Activated naive CD8-positive, alpha-beta T cell treated with anti-CD3 and anti-CD28 coated beads, Interleukin-2, amount 50 U/mL, for 24 hours (primary cell): ENCODE measurements around the gene ADSS2.
A peak's percentile ranks its signal among the peaks of the same experiment; 100 is the strongest.

Experiments used
- ATAC-seq: fragments of 150-1000 bp; cut with Tn5 transposase; one replicate; pipeline ENCODE4 v1.10.0; 2021
- DNase-seq: peaks from one replicate; pipeline ENCODE4 v3.0.0; 2021
- H3K27ac Mint-ChIP-seq: one replicate; pipeline ENCODE4 v1.8.0; 2021; ENCODE audit warnings: mild to moderate bottlenecking, mixed read lengths
- H3K27me3 Mint-ChIP-seq: one replicate; pipeline ENCODE4 v1.8.0; 2021; ENCODE audit warnings: mixed read lengths
- H3K36me3 Mint-ChIP-seq: one replicate; pipeline ENCODE4 v1.8.0; 2021; ENCODE audit warnings: low read depth, mixed read lengths
- H3K4me1 Mint-ChIP-seq: one replicate; pipeline ENCODE4 v1.8.0; 2021; ENCODE audit warnings: mixed read lengths
- H3K4me3 Mint-ChIP-seq: one replicate; pipeline ENCODE4 v1.8.0; 2021; ENCODE audit warnings: mild to moderate bottlenecking, moderate library complexity, mixed read lengths
- H3K9me3 Mint-ChIP-seq: one replicate; pipeline ENCODE4 v1.8.0; 2021; ENCODE audit warnings: mixed read lengths

ADSS2 gene

DNA sequence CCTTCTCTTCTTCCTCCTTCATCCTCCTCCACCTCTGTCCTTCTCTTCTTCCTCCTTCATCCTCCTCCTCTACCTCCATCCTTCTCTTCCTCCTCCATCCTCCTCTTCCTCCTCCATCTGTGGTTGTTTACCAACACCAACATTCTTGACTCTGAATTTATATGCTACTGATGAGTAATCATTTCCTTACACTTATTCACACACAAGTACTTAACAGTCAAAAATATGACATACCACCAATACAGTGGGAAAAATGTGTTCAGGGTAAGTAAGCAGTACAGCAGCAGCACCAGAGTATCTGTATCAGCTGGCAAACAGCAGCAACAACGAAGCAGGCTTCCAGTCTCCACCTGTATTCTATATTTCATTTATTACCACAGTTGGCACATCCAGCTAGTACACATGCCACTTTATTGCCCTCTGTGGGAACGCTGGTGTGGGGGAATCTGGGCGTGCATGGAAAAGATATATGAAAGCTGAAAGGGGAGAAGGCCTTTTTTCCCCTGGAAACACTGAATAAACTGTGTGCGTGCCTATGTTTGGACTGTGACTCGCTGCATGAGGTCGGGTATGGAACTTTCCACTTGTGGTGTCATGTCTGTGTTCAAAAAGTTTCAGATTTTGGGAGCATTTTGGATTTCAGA lies 16.0 kb downstream of the ADSS2 start:
- ATAC-seq (peak; percentile 94), DNase-seq (peak; percentile 27)
- peak overlapping the region; percentile 96 for H3K27ac Mint-ChIP-seq
- H3K4me1 Mint-ChIP-seq, result peaks cover 47% of the 10 kb centered on the region
- peak overlapping the region; percentile 58 for H3K4me3 Mint-ChIP-seq
- H3K36me3 Mint-ChIP-seq, result peaks cover 42% of the 10 kb centered on the region
- H3K27me3 Mint-ChIP-seq, result no peaks in the 10 kb centered on the region
- no peaks in the 10 kb centered on the region for H3K9me3 Mint-ChIP-seq

DNA sequence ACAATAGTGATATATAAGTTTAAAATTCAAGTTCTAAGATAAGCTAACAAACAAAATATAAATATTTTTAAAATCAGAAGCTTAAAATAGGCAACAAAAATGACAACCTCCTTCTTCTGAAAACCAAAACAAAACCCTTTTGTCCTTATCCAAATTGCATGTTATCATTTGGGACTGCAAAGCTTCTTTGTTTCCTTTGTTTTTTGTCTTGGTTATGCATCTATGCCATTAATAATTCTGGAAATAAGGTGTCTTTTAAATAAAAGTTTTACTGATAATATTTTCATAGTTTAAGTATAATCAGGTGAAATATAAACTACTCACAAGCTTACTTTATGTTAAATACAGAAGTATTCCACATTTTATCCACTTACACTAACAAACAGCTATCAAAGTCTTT lies 20.5 kb downstream of the ADSS2 start:
- Mint-ChIP-seq H3K36me3 (peaks cover 41% of the 10 kb centered on the region), H3K4me3 (no peak overlapping the region), H3K4me1 (peaks cover 20% of the 10 kb centered on the region), H3K9me3 (no peaks in the 10 kb centered on the region), H3K27me3 (no peaks in the 10 kb centered on the region), H3K27ac (no peak overlapping the region)
- no peak for ATAC-seq
- no peak for DNase-seq

DNA sequence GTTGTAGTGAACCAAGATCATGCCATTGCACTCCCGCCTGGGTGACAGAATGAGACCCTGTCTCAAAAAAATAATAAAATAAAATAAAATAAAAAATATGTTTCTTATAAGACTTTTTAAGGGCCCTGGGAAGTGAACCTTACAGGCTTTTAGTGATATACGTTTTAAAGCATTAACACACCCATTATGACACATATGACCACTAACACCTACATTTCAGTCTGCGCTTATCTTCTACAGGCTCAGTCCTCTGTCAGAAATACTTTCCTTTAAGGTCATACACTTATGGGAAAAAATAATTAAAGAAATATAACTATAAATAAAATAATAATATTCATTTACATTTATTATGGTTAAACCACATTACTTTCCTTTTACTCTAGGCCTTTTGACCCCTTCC lies 21.9 kb downstream of the ADSS2 start:
- Mint-ChIP-seq H3K36me3 (peaks cover 36% of the 10 kb centered on the region), H3K27me3 (no peaks in the 10 kb centered on the region), H3K4me3 (no peak overlapping the region), H3K4me1 (peaks cover 9% of the 10 kb centered on the region), H3K9me3 (no peaks in the 10 kb centered on the region), H3K27ac (no peak overlapping the region)
- DNase-seq (no peak), ATAC-seq (no peak)

DNA sequence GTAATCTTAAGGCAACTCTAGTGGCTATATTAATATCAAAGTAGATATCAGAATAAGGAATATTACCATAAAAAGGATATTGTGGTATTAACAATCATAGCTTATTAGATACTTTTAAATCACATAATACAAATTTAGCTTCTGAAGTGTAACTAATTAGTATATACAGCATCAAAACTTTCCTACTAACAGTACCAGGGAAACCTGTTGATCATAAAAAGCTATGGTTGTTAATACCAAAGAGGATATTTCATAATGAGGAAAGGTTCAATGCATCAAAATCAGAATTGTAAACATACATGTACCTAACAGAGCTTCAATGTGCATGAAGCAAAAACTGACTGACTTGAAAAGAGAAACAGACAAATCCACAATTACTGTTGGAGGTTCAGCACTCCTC lies 24.1 kb downstream of the ADSS2 start:
- H3K27me3 Mint-ChIP-seq, result no peaks in the 10 kb centered on the region
- no peak overlapping the region for H3K27ac Mint-ChIP-seq
- ATAC-seq (no peak), DNase-seq (no peak)
- no peak overlapping the region for H3K4me3 Mint-ChIP-seq
- H3K9me3 Mint-ChIP-seq, result no peaks in the 10 kb centered on the region
- peaks cover 6% of the 10 kb centered on the region for H3K4me1 Mint-ChIP-seq
- peaks cover 45% of the 10 kb centered on the region for H3K36me3 Mint-ChIP-seq

DNA sequence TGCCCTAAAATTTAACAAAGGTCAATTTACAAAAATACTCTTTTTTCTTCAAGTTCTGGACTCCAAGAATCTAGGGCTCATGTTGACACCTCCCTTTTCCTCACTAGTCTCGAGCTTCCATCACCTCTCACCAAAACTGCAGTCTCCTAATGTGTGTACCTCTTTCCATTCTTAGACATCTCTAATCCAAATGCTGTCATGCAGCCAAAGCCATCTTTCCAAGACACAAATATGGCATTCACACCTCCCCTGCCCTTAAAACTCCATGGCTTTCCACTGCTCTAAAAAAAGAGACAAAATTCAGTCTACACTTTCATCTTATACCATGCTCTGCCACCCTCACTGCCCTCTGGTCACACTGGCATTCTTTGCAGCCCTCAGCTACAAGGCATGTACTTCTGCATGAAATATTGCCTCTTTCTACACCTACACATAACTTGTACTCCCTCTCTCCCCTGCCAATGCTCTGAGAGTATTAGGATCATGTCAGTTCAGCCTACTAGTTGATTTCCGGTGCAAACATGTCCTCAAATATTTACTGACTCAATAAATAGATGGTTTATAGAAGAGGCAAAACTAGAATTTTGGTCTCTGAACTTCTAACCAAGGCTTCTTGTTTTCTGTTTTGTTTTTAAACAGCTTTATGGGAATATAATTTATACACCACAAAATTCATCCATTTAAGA lies 26.9 kb downstream of the ADSS2 start:
- Mint-ChIP-seq H3K36me3 (peaks cover 42% of the 10 kb centered on the region), H3K4me3 (no peak overlapping the region), H3K9me3 (no peaks in the 10 kb centered on the region), H3K27me3 (no peaks in the 10 kb centered on the region), H3K27ac (peak overlapping the region; percentile 11), H3K4me1 (peaks cover 7% of the 10 kb centered on the region)
- ATAC-seq (no peak), DNase-seq (no peak)

DNA sequence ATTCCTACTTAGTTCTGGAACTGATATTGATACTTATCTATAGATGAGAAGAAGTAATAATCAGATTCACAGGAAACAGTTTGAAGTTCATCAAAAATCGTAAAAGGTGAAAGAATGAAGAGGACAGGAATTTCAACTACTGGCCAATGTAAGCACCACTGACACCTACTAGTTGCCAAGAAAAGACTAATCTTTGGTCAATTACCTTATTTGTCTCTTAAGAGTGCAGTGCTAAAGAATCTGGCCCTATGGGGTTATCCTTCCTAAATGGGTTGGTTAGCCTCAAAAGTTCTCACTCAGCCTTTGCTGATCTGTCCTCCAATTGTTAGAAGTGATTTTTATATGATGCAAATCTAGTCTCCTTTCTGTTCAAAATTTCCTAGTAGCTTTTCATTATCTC lies 29.5 kb downstream of the ADSS2 start:
- DNase-seq, result no peak
- H3K4me1 Mint-ChIP-seq, result peaks cover 4% of the 10 kb centered on the region
- no peaks in the 10 kb centered on the region for H3K27me3 Mint-ChIP-seq
- no peak overlapping the region for H3K4me3 Mint-ChIP-seq
- no peaks in the 10 kb centered on the region for H3K9me3 Mint-ChIP-seq
- H3K36me3 Mint-ChIP-seq, result peaks cover 55% of the 10 kb centered on the region
- no peak overlapping the region for H3K27ac Mint-ChIP-seq
- ATAC-seq, result no peak

DNA sequence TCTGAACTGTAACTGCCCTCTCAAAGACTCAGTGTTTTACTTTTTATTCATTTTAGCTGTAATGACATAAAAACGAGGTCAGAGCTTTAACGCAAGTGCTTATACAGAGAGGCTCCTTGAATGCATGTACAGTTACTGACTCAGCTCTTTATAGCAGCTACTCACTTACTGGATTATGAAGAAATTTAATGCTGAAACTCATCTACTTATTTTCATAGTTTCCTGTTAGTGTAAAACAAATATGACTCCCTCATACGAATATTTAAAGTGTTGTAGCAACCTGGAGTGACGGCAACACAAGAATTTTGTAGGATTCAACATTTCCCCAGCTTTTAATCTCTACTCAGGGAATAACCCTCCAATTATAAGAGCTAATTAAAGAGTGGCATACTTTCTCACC lies 32.7 kb downstream of the ADSS2 start:
- Mint-ChIP-seq H3K4me3 (no peak overlapping the region), H3K27me3 (no peaks in the 10 kb centered on the region), H3K36me3 (peaks cover 71% of the 10 kb centered on the region), H3K4me1 (peaks cover 9% of the 10 kb centered on the region), H3K9me3 (no peaks in the 10 kb centered on the region), H3K27ac (no peak overlapping the region)
- DNase-seq (no peak), ATAC-seq (no peak)

DNA sequence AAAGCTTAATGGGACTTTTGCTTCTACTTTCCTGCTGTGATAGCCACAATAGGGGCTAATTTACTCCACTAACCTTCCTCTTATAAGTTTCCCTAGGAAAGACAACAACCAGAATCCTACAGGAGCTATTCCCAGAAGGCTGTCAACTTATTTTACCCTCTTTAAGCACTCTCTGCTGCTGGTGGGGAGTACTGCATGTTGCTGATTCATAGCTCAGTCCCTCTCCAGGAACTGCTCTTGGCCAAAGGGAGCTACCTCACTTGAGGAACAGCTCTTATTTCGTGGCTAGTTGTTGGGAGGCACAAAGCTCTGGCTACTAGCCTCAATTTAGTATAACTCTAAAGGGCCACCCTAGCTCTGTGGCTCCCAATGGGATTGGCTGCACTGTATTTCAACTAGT lies 37.2 kb downstream of the ADSS2 start:
- peak overlapping the region; percentile 65 for H3K27ac Mint-ChIP-seq
- DNase-seq (no peak), ATAC-seq (no peak)
- no peak overlapping the region for H3K4me3 Mint-ChIP-seq
- no peaks in the 10 kb centered on the region for H3K9me3 Mint-ChIP-seq
- peaks cover 8% of the 10 kb centered on the region for H3K4me1 Mint-ChIP-seq
- no peaks in the 10 kb centered on the region for H3K27me3 Mint-ChIP-seq
- H3K36me3 Mint-ChIP-seq, result peaks cover 85% of the 10 kb centered on the region

DNA sequence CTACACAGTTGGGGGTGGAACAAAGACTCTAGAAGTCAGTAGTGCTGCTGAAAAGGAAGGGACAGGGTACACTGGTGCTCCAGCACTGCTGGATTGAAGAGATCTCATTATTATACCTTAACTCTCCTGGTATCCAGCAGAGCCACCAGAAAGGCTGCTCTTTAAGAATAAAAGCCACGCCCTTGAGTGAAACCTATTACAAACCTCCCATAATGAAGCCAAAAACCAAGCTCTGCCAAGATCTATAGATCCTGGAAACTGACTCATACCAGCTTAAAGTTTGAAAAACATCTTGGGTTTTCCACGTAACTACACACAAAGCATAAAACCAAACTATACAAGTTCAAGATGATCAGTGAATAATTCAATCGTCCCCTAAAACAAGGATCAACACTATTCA lies 38.0 kb downstream of the ADSS2 start:
- DNase-seq, result no peak
- peak overlapping the region; percentile 65 for H3K27ac Mint-ChIP-seq
- H3K36me3 Mint-ChIP-seq, result peaks cover 85% of the 10 kb centered on the region
- H3K4me3 Mint-ChIP-seq, result no peak overlapping the region
- ATAC-seq, result peak; percentile 43
- H3K4me1 Mint-ChIP-seq, result peaks cover 8% of the 10 kb centered on the region
- no peaks in the 10 kb centered on the region for H3K9me3 Mint-ChIP-seq
- H3K27me3 Mint-ChIP-seq, result no peaks in the 10 kb centered on the region

DNA sequence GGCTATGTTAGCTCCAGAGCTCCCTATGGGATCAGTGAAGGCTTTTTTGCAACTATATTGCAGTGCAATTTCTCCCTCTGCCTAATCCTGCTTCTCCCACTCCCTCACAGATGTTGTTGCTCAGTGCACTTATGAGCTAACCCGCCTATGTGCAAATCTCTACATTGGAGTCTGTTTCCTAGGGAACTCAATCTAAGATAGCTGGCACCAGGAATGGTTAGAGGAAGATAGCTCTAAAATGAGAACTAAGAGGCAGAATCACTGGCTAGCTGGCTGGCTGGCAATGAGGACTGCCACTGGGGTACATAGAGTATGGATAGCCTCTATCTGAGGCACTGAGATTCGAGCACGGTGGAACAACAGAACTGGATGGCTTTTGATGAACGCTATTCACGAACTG lies 39.5 kb downstream of the ADSS2 start:
- ATAC-seq, result no peak
- no peaks in the 10 kb centered on the region for H3K27me3 Mint-ChIP-seq
- no peak overlapping the region for H3K4me3 Mint-ChIP-seq
- peaks cover 88% of the 10 kb centered on the region for H3K36me3 Mint-ChIP-seq
- peaks cover 8% of the 10 kb centered on the region for H3K4me1 Mint-ChIP-seq
- H3K27ac Mint-ChIP-seq, result peak overlapping the region; percentile 22
- no peak for DNase-seq
- H3K9me3 Mint-ChIP-seq, result peaks cover 5% of the 10 kb centered on the region

DNA sequence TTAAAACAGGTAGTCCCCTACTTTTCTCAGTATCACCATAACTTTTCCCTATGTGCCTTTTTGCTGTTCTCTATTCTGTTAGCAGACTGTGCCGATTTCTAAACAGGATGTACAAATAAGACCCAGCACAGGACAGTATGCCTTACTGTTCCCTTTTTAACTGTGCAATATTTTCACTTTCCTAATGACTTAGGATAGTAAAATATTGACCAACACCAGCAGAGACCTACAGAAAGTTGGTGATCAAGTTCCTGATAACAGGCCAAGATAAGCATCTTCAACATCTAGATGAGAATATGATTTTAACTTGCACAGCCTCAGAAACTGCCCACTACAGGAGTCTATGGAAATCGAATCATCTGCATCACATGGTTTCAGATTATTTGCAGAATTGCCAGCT lies 42.0 kb downstream of the ADSS2 start:
- DNase-seq, result no peak

DNA sequence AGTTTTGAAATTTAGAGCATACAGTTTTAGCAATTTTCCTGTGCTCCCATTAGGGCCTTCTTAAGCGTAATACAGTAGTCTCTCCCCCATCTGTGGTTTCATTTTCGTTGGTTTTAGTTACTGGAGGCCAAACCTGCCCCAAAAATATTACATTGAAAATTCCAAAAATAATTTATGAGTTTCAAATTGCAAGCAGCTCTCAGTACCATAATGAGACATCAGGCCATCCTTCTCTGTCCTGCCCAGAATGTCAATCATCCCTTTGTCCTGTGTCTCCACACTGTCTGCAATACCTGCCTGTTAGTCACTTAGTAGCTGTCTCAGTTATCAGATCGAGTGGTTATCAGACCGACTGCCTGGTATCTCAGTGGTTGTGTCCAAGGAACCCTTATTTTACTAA lies 45.4 kb downstream of the ADSS2 start:
- Mint-ChIP-seq H3K4me3 (no peak overlapping the region), H3K36me3 (peaks cover 89% of the 10 kb centered on the region), H3K4me1 (no peaks in the 10 kb centered on the region), H3K27me3 (no peaks in the 10 kb centered on the region), H3K27ac (no peak overlapping the region), H3K9me3 (peaks cover 34% of the 10 kb centered on the region)
- ATAC-seq (no peak), DNase-seq (no peak)

More for the DNA sequence above, 42.0 kb downstream of the ADSS2 start:
- H3K9me3 Mint-ChIP-seq, result peaks cover 11% of the 10 kb centered on the region
- ATAC-seq, result no peak
- no peak overlapping the region for H3K4me3 Mint-ChIP-seq
- H3K36me3 Mint-ChIP-seq, result peaks cover 90% of the 10 kb centered on the region
- H3K27me3 Mint-ChIP-seq, result no peaks in the 10 kb centered on the region
- peaks cover 8% of the 10 kb centered on the region for H3K4me1 Mint-ChIP-seq
- no peak overlapping the region for H3K27ac Mint-ChIP-seq

DNA sequence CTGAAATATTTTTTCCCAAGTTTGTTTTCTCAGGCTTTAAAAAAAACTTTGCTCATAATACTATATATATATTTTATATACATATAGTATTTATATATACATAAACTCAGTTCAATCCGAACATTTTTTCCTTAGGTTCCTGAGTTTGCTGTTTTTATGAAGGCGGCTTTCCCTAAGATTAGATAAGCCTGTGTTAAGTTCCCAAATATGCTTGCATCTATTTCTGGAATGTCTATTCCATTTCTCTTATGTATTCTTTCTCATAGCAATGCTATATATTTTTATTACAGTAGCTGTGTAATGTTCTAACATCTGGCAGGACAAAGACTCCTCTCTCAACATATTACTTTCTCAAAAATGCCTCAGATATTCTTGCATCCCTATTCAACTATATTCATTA lies 45.9 kb downstream of the ADSS2 start:
- H3K36me3 Mint-ChIP-seq, result peaks cover 91% of the 10 kb centered on the region

DNA sequence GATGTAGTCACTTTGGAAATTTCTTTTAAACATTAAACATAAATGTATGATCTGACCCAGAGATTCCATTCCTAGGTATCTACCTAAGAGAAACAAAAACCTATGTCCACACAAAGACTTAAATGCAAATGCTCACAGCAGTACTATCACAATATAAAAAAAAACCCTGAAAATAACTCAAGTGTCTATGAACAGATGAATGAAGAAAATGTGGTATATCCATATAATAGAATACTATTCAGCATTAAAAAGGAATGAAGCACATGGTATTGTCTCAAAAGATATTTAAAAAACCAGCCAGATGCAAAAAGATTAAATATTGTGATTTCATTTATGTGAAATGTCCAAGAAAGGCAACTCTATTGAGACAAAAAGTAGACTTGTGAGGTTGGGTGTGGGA lies 48.3 kb downstream of the ADSS2 start:
- Mint-ChIP-seq H3K36me3 (peaks cover 77% of the 10 kb centered on the region), H3K27ac (no peak overlapping the region), H3K9me3 (peaks cover 49% of the 10 kb centered on the region), H3K4me3 (no peak overlapping the region), H3K4me1 (no peaks in the 10 kb centered on the region), H3K27me3 (no peaks in the 10 kb centered on the region)
- ATAC-seq (no peak), DNase-seq (no peak)

More for the DNA sequence above, 45.9 kb downstream of the ADSS2 start:
- Mint-ChIP-seq H3K4me1 (no peaks in the 10 kb centered on the region), H3K9me3 (peaks cover 39% of the 10 kb centered on the region), H3K27ac (no peak overlapping the region), H3K4me3 (no peak overlapping the region), H3K27me3 (no peaks in the 10 kb centered on the region)
- DNase-seq, result no peak
- no peak for ATAC-seq

DNA sequence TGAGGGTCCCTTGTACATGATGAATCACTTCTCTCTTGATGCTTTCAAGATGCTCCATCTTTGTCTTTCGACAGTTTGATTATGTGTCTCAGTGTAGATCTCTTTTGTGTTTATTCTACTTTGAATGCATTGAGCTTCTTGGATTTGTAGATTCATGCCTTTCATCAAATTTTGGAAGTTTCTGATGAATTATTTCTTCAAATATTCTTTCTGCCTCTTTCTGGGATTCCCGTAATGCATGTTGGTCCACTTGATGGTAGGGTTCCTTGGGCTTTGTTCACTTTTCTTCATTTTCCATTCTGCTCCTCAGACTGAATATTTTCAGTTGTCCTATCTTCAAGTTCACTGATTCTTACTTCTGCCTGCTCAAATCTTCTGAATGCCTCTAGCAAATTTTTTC lies 50.7 kb downstream of the ADSS2 start:
- Mint-ChIP-seq H3K4me3 (no peak overlapping the region), H3K36me3 (peaks cover 59% of the 10 kb centered on the region), H3K4me1 (no peaks in the 10 kb centered on the region), H3K9me3 (peaks cover 38% of the 10 kb centered on the region), H3K27me3 (no peaks in the 10 kb centered on the region), H3K27ac (no peak overlapping the region)
- ATAC-seq (no peak), DNase-seq (no peak)
